Endothelial cell of umbilical vein (primary cell): Measurements from ENCODE around the gene ATF7IP.

Experiments used
- CTCF ChIP-seq, 2 donors: IDR thresholded peaks; 1 replicate in 1 of 2; 2 replicates in 1 of 2; pipeline ENCODE4 v1.5.1; 2011; ENCODE audit warnings: low read length in 2 of 2, mild to moderate bottlenecking in 2 of 2, moderate library complexity in 2 of 2, control low read depth in 1 of 2, inconsistent platforms in 1 of 2, low read depth in 1 of 2; ENCODE audit not compliant: insufficient read depth in 1 of 2; ENCODE audit errors: extremely low read depth in 1 of 2
- EZH2 ChIP-seq: IDR thresholded peaks from 2 replicates; pipeline ENCODE4 v1.6.1; 2012; ENCODE audit warnings: borderline replicate concordance, low read depth, mild to moderate bottlenecking, moderate library complexity, low read length, inconsistent platforms; ENCODE audit not compliant: severe bottlenecking
- POLR2A ChIP-seq: IDR thresholded peaks from 2 replicates; pipeline ENCODE4 v1.6.1; 2012; ENCODE audit warnings: low read depth, mild to moderate bottlenecking, control low read depth, low read length

GRCh38 chr12:14403293-14403692, 37.8 kb downstream of the ATF7IP start:
- TF ChIP-seq CTCF (IDR thresholded peaks at IDR 0.05; ENCODE audit: extremely low read depth in 1 of 2, insufficient read depth in 1 of 2, low read depth in 1 of 2, low read length in 2 of 2) (no peak), POLR2A (no peak), EZH2 (no peak)
